CD4-positive, alpha-beta T cell treated with Interferon alpha-2 for 1 hour (primary cell): ENCODE results near the gene BLACAT1.

Experiments used
- DNase-seq, 2 donors: peaks; one replicate each; pipeline ENCODE4 v3.0.0-alpha.2; 2020 to 2022

Gene BLACAT1

GRCh38 chr1:205455581-205456382 lies at the start of gene BLACAT1:
Gene BLACAT1, minus strand, starts transcription at chr1:205456045.
- no peak for DNase-seq

- DNase-seq: no peak
Observed at GRCh38 chr1:205505076-205505729, 49.4 kb upstream of the BLACAT1 start.

GRCh38 chr1:205504311-205505075 lies 48.6 kb upstream of the BLACAT1 start, which contains the start of gene CDK18:
Gene CDK18, plus strand, starts transcription at chr1:205504669. Its CDS starts 18,499 bp downstream, at chr1:205523168.
- peak; percentile 35 to 45 for DNase-seq

- DNase-seq: no peak
Observed at GRCh38 chr1:205502992-205503391, 47.1 kb upstream of the BLACAT1 start.

GRCh38 chr1:205502111-205502810 lies 46.4 kb upstream of the BLACAT1 start:
- DNase-seq: no peak

GRCh38 chr1:205500240-205501233 lies 44.7 kb upstream of the BLACAT1 start:
- no peak for DNase-seq

- no peak for DNase-seq
Observed at GRCh38 chr1:205499789-205500188, 43.9 kb upstream of the BLACAT1 start.

GRCh38 chr1:205497351-205497750 lies 41.5 kb upstream of the BLACAT1 start:
- no peak for DNase-seq

GRCh38 chr1:205496661-205497060 lies 40.8 kb upstream of the BLACAT1 start:
- no peak for DNase-seq

GRCh38 chr1:205495237-205495823 lies 39.5 kb upstream of the BLACAT1 start:
- no peak for DNase-seq

GRCh38 chr1:205494115-205494514 lies 38.3 kb upstream of the BLACAT1 start:
- no peak for DNase-seq

GRCh38 chr1:205493241-205494085 lies 37.6 kb upstream of the BLACAT1 start:
- DNase-seq: no peak

GRCh38 chr1:205492774-205493173 lies 36.9 kb upstream of the BLACAT1 start:
- no peak for DNase-seq

- DNase-seq: no peak
Observed at GRCh38 chr1:205492201-205492667, 36.4 kb upstream of the BLACAT1 start.

GRCh38 chr1:205491794-205492193 lies 35.9 kb upstream of the BLACAT1 start:
- no peak for DNase-seq

GRCh38 chr1:205488074-205488723 lies 32.4 kb upstream of the BLACAT1 start:
- DNase-seq: peak; percentile 48 to 58

- DNase-seq: no peak
Observed at GRCh38 chr1:205486258-205486657, 30.4 kb upstream of the BLACAT1 start.

- peak; percentile 71 to 81 for DNase-seq
Observed at GRCh38 chr1:205484985-205485967, 29.4 kb upstream of the BLACAT1 start.
